ENCODE results near the gene REV3L. TPM values are rescaled to one million over a fixed set of nuclear protein-coding genes. Genes with fewer than 3 reads are reported as not detected.
"Not testable (repeated sequence)": the region's sequence is repeated elsewhere in the genome, so short reads cannot be mapped to it uniquely, and the experiment has no call there.

REV3L gene
- total and polyA plus RNA-seq, 2 donors (not counting 1 experiment from before 2014, with no cell fraction given): 4.7 to 37.9 TPM

GRCh38 chr6:111300938-111301800, 181.8 kb downstream of the REV3L start:
- ATAC-seq (ENCODE audit: low read depth); H3K4me3 Mint-ChIP-seq; H3K27me3 ChIP-seq (replicated peaks in 1 of 4; ENCODE audit: control extremely low read depth in 1 of 4, control insufficient read depth in 3 of 4, insufficient read depth in 4 of 4, low read length in 3 of 4); H3K79me2 ChIP-seq (ENCODE audit: control insufficient read depth, insufficient read depth, low read length); H3K4me1 Mint-ChIP-seq; H2AFZ ChIP-seq (ENCODE audit: insufficient read depth, low read depth, low read length, poor library complexity, severe bottlenecking); H3K9me3 Mint-ChIP-seq (ENCODE audit: insufficient read depth); H3K36me3 ChIP-seq (replicated peaks in 1 of 2; ENCODE audit: control extremely low read depth in 1 of 2, control insufficient read depth in 1 of 2, extremely low read depth in 1 of 2, insufficient read depth in 2 of 2, low read length in 1 of 2); H3K27me3 Mint-ChIP-seq; H3K9ac ChIP-seq (ENCODE audit: low read length); H3K9me3 ChIP-seq (ENCODE audit: control extremely low read depth in 1 of 3, control insufficient read depth in 2 of 3, insufficient read depth in 1 of 3, low read length in 2 of 3); H3K4me3 ChIP-seq (ENCODE audit: control extremely low read depth in 1 of 5, extremely low read depth in 1 of 5, insufficient read depth in 1 of 5, low read depth in 2 of 5, low read length in 4 of 5); POLR2A ChIA-PET; H4K20me1 ChIP-seq (ENCODE audit: control insufficient read depth, insufficient read depth, low read length, poor library complexity, severe bottlenecking); intact Hi-C loops (cut with micrococcal nuclease); DNase-seq: not testable (repeated sequence)
- H3K4me1 ChIP-seq (ENCODE audit: control insufficient read depth in 2 of 2, insufficient read depth in 2 of 2, low read length in 2 of 2): peaks cover 4 to 16% of the 10 kb centered on the region in 2 donors
- peak overlapping the region; percentile 20 for H3K27ac Mint-ChIP-seq
- WGBS (ENCODE audit: insufficient coverage): 89% methylated on average over 9 of the region's 9 CpGs
- H3K27ac ChIP-seq (ENCODE audit: low read length in 2 of 2): peak overlapping the region in 1 of 2 donors; percentile 68
- CTCF ChIA-PET: interaction anchor here (0.5 to 0.7 kb wide), 2 partner anchors 378 to 786 kb away, joined by 3 read pairs; no protein-coding TSS in a partner anchor
- peak overlapping the region; percentile 48 for H3K4me2 ChIP-seq (replicated peaks; ENCODE audit: low read depth, low read length, poor library complexity, severe bottlenecking)

DNA sequence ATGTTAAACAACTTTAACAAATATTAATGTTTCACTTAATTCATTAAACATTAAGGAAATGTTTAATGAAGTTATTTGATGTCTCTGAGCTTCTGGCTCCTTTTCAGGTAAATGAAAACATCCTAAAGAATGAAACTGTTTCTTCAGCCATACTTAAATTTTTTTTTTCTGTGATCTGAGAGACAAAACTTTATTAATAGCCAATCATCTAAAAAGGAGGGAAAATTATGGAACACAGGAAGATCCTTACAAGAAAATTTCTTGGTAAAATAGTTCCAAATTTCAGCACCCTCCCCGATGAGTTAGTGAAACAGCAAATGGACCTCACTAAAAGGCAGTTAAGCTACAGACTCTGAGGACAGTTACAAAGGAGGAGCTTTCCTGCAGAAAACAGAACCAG, 185.2 kb downstream of the REV3L start:
- H3K4me1 ChIP-seq (ENCODE audit: control insufficient read depth in 2 of 2, insufficient read depth in 2 of 2, low read length in 2 of 2): peaks cover 4 to 15% of the 10 kb centered on the region in 2 donors
- no peaks in the 10 kb centered on the region for H3K27me3 Mint-ChIP-seq
- WGBS (ENCODE audit: insufficient coverage): 100% methylated on average over 1 of the region's 1 CpG
- H3K9me3 ChIP-seq (ENCODE audit: control extremely low read depth in 1 of 3, control insufficient read depth in 2 of 3, insufficient read depth in 1 of 3, low read length in 2 of 3): peaks cover 0 to 6% (median 3%) of the 10 kb centered on the region in 3 donors
- no peak for ATAC-seq (ENCODE audit: low read depth)
- H3K27ac Mint-ChIP-seq: no peak overlapping the region
- H3K9me3 Mint-ChIP-seq (ENCODE audit: insufficient read depth): peaks cover 5% of the 10 kb centered on the region
- H3K27ac ChIP-seq (ENCODE audit: low read length in 2 of 2): no peak overlapping the region
- no peaks in the 10 kb centered on the region for H4K20me1 ChIP-seq (ENCODE audit: control insufficient read depth, insufficient read depth, low read length, poor library complexity, severe bottlenecking)
- H3K27me3 ChIP-seq (replicated peaks in 1 of 4; ENCODE audit: control extremely low read depth in 1 of 4, control insufficient read depth in 3 of 4, insufficient read depth in 4 of 4, low read length in 3 of 4): no peaks in the 10 kb centered on the region
- ChIA-PET POLR2A (no interaction called here), CTCF (interaction anchor here (1.9 kb wide), 1 partner anchor 181 kb away, joined by 8 read pairs; no protein-coding TSS in a partner anchor)
- no peak overlapping the region for H3K9ac ChIP-seq (ENCODE audit: low read length)
- no peak overlapping the region for H3K4me3 Mint-ChIP-seq
- no peak for TF ChIP-seq EZH2 (IDR thresholded peaks at IDR 0.05; ENCODE audit: borderline replicate concordance, insufficient read depth, low read depth, low read length, poor library complexity, severe bottlenecking)
- TF ChIP-seq, protein P1, sequence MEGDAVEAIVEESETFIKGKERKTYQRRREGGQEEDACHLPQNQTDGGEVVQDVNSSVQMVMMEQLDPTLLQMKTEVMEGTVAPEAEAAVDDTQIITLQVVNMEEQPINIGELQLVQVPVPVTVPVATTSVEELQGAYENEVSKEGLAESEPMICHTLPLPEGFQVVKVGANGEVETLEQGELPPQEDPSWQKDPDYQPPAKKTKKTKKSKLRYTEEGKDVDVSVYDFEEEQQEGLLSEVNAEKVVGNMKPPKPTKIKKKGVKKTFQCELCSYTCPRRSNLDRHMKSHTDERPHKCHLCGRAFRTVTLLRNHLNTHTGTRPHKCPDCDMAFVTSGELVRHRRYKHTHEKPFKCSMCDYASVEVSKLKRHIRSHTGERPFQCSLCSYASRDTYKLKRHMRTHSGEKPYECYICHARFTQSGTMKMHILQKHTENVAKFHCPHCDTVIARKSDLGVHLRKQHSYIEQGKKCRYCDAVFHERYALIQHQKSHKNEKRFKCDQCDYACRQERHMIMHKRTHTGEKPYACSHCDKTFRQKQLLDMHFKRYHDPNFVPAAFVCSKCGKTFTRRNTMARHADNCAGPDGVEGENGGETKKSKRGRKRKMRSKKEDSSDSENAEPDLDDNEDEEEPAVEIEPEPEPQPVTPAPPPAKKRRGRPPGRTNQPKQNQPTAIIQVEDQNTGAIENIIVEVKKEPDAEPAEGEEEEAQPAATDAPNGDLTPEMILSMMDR (IDR thresholded peaks at IDR 0.05): no peak
- peaks cover 7% of the 10 kb centered on the region for H3K4me1 Mint-ChIP-seq
- DNase-seq: no peak
- H3K4me3 ChIP-seq (ENCODE audit: control extremely low read depth in 1 of 5, extremely low read depth in 1 of 5, insufficient read depth in 1 of 5, low read depth in 2 of 5, low read length in 4 of 5): no peak overlapping the region
- no peak overlapping the region for H3K4me2 ChIP-seq (replicated peaks; ENCODE audit: low read depth, low read length, poor library complexity, severe bottlenecking)
- peaks cover 0 to 6% of the 10 kb centered on the region in 2 experiments for H3K36me3 ChIP-seq (replicated peaks in 1 of 2; ENCODE audit: control extremely low read depth in 1 of 2, control insufficient read depth in 1 of 2, extremely low read depth in 1 of 2, insufficient read depth in 2 of 2, low read length in 1 of 2)
- H2AFZ ChIP-seq (ENCODE audit: insufficient read depth, low read depth, low read length, poor library complexity, severe bottlenecking): no peak overlapping the region
- H3K79me2 ChIP-seq (ENCODE audit: control insufficient read depth, insufficient read depth, low read length): no peaks in the 10 kb centered on the region
- intact Hi-C loops (cut with micrococcal nuclease): no loop called here
